Pancreas (tissue), 10 donors: ENCODE results near the gene IRF2. TPM values are rescaled to one million over a fixed set of nuclear protein-coding genes. Genes with fewer than 3 reads are reported as not detected.

Experiments used
- ATAC-seq, 4 donors: fragments of 200-7000 bp; cut with Tn5 transposase; one replicate each; pipeline versions ENCODE4 v1.8.0 to v1.9.1; 2020; ENCODE audit warnings: mild to moderate bottlenecking in 4 of 4, moderate library complexity in 4 of 4
- DNase-seq, 6 donors: peaks; one replicate each; pipeline ENCODE4 v3.0.0-alpha.2; 2020
- FAIRE-seq: peaks from 2 replicates; lab custom pipeline; 2012; peaks lifted over from hg19 to GRCh38; lab: Jason Lieb, UNC
- H3K27ac ChIP-seq, 4 donors: fragments of 200-600 bp; sonication (generic); 1 replicate in 3 of 4; 2 replicates in 1 of 4; pipeline versions ENCODE4 v1.5.0 to v1.8.0; 2020
- H3K27me3 ChIP-seq, 4 donors: fragments of 200-600 bp; one replicate each; pipeline ENCODE4 v1.8.0; 2021
- H3K36me3 ChIP-seq, 3 donors: fragments of 200-600 bp; sonication (generic) in 1 of 3; one replicate each; pipeline versions ENCODE4 v1.5.0 to v1.8.0; 2020 to 2021
- H3K4me1 ChIP-seq, 3 donors: fragments of 200-600 bp; one replicate each; pipeline ENCODE4 v1.8.0; 2021
- H3K4me3 ChIP-seq, 4 donors: fragments of 200-600 bp; sonication (generic) in 2 of 4; one replicate each; pipeline versions ENCODE4 v1.5.0 to v1.8.0; 2020 to 2021
- H3K9me3 ChIP-seq, 4 donors: fragments of 200-600 bp; one replicate each; pipeline ENCODE4 v1.8.0; 2021
- CTCF ChIP-seq, 4 donors: fragments of 200-600 bp; sonication (generic) in 3 of 4; IDR thresholded peaks; one replicate each; pipeline versions ENCODE4 v1.5.0 to v1.8.0; 2021; ENCODE audit warnings: antibody characterized with exemption in 4 of 4
- WGBS, 2 donors: extraction: QIAGEN DNeasy Blood & Tissue Kit; methylation state at CpG; one replicate each; pipeline ENCODE4 v1.1.7; 2013; 5-methylcytosine and 5-hydroxymethylcytosine counted together
- intact Hi-C, 3 donors: fragments of 100-400 bp; cut with DNase I; formaldehyde crosslinking; loops; one replicate each; pipeline versions ENCODE4 v1.11.1 to v1.14.2; 2022
- polyA plus RNA-seq, 2 donors: library from polyadenylated mRNA; stranded (reverse); fragments of 200-250 nt; gene quantifications; one replicate each; pipeline ENCODE4 v1.2.3, GENCODE V29; 2013
- total RNA-seq, 6 donors: library from RNA; stranded (reverse); fragmentation: NEBNext Ultra II Directional in 4 of 6; extraction: Animal tissue kit (Norgen Biotek cat#: 25700) in 4 of 6; gene quantifications; one replicate each; pipeline versions ENCODE4 v1.2.1 to v1.2.4, GENCODE V29; 2021 to 2023
- donor health status: healthy with polysubstance abuse.
- donor health status: DM: no; HTN: no; CAD: no; lungs with moderate emphysema.
- donor health status: DM: no; HTN: no; CAD: no.
- donor health status: control.
- donor health status: control.
- donor health status: Bipolar disorder and iron deficiency.
- donor health status: DM: yes; HTN: yes; CAD: no.
- donor health status: DM: no; HTN: no; CAD: no.
- donor health status: DM: no; HTN: no; CAD: no.
- donor health status: DM: yes; HTN: yes; CAD: no.

IRF2 gene
- total and polyA plus RNA-seq, 8 donors: 6.8 to 32.3 (median 12.3) TPM

GRCh38 chr4:184358521-184359232 lies 115.7 kb downstream of the IRF2 start:
- no peak overlapping the region for H3K27ac ChIP-seq
- no peak overlapping the region for H3K4me3 ChIP-seq
- ATAC-seq (no peak), DNase-seq (no peak), FAIRE-seq (no peak)
- H3K9me3 ChIP-seq: no peaks in the 10 kb centered on the region
- TF ChIP-seq CTCF (IDR thresholded peaks at IDR 0.05): no peak
- no peaks in the 10 kb centered on the region for H3K36me3 ChIP-seq
- intact Hi-C loops: no loop called here
- WGBS, 2 donors: 83 to 92% methylated on average over 5 of the region's 5 CpGs
- no peaks in the 10 kb centered on the region for H3K27me3 ChIP-seq
- peaks cover 0 to 5% (median 0%) of the 10 kb centered on the region in 3 donors for H3K4me1 ChIP-seq

- FAIRE-seq (no peak), ATAC-seq (no peak), DNase-seq (no peak)
- Histone ChIP-seq H3K27me3 (no peaks in the 10 kb centered on the region), H3K9me3 (no peaks in the 10 kb centered on the region), H3K27ac (no peak overlapping the region), H3K36me3 (no peaks in the 10 kb centered on the region), H3K4me3 (no peak overlapping the region), H3K4me1 (peaks cover 0 to 5% (median 0%) of the 10 kb centered on the region in 3 donors)
- no peak for TF ChIP-seq CTCF (IDR thresholded peaks at IDR 0.05)
- intact Hi-C loops: no loop called here
- 94 to 96% methylated on average over 4 of the region's 4 CpGs for WGBS, 2 donors
Observed at GRCh38 chr4:184357772-184358171, 116.6 kb downstream of the IRF2 start.

- FAIRE-seq (no peak), DNase-seq (no peak), ATAC-seq (peak in 1 of 4 donors; percentile 25)
- Histone ChIP-seq H3K4me3 (no peak overlapping the region), H3K9me3 (no peaks in the 10 kb centered on the region), H3K36me3 (no peaks in the 10 kb centered on the region), H3K4me1 (peaks cover 0 to 5% (median 0%) of the 10 kb centered on the region in 3 donors), H3K27me3 (no peaks in the 10 kb centered on the region), H3K27ac (no peak overlapping the region)
- intact Hi-C loops: no loop called here
- WGBS, 2 donors: 75 to 78% methylated on average over 1 of the region's 1 CpG
- no peak for TF ChIP-seq CTCF (IDR thresholded peaks at IDR 0.05)
Observed at GRCh38 chr4:184357165-184357564, 117.2 kb downstream of the IRF2 start.

- 94 to 95% methylated on average over 7 of the region's 7 CpGs for WGBS, 2 donors
- TF ChIP-seq CTCF (IDR thresholded peaks at IDR 0.05): no peak
- no peaks in the 10 kb centered on the region for H3K9me3 ChIP-seq
- no peaks in the 10 kb centered on the region for H3K36me3 ChIP-seq
- no peaks in the 10 kb centered on the region for H3K27me3 ChIP-seq
- no peak for DNase-seq
- H3K4me1 ChIP-seq: peaks cover 0 to 5% (median 0%) of the 10 kb centered on the region in 3 donors
- H3K4me3 ChIP-seq: no peak overlapping the region
- FAIRE-seq: no peak
- intact Hi-C loops: no loop called here
- no peak overlapping the region for H3K27ac ChIP-seq
- ATAC-seq: no peak
Observed at GRCh38 chr4:184356366-184356765, 118.0 kb downstream of the IRF2 start.

GRCh38 chr4:184355857-184356256 lies 118.5 kb downstream of the IRF2 start:
- H3K9me3 ChIP-seq: no peaks in the 10 kb centered on the region
- H3K4me3 ChIP-seq: no peak overlapping the region
- H3K27ac ChIP-seq: peak overlapping the region in 1 of 4 donors; percentile 58
- H3K36me3 ChIP-seq: no peaks in the 10 kb centered on the region
- H3K4me1 ChIP-seq: peaks cover 0 to 5% (median 0%) of the 10 kb centered on the region in 3 donors
- WGBS, 2 donors: 73 to 76% methylated on average over 5 of the region's 5 CpGs
- intact Hi-C loops: no loop called here
- no peak for FAIRE-seq
- no peaks in the 10 kb centered on the region for H3K27me3 ChIP-seq
- no peak for DNase-seq
- no peak for TF ChIP-seq CTCF (IDR thresholded peaks at IDR 0.05)
- ATAC-seq: no peak
